Measurements from ENCODE around the gene CFTR. TPM values are rescaled to one million over a fixed set of nuclear protein-coding genes. Genes with fewer than 3 reads are reported as not detected.

The CFTR gene
- total and polyA plus RNA-seq, 2 donors (not counting 1 experiment from before 2014, with no cell fraction given), result under 0.01 to 0.25 TPM

DNA sequence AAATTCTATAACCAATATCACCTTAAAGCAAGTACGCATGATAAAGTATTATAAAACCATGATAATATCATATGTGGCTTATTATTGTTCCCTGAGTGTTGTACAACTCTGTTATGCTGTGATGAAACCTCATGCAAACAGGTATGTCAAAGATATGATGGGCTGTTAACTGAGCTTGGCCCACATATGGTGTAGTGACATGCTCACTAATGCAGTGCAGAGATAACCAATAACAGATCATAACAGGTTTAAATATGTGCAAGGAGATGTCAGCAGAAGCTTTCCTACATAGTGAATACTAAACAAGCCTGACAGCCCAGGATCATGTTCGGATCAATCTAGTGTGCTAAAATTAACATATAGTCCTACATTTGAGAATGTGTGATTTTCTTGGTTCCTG is 9.6 kb downstream of the CFTR start:
- Histone ChIP-seq H3K27ac (ENCODE audit: insufficient read depth, low read length) (no peak overlapping the region), H3K27me3 (ENCODE audit: control insufficient read depth, insufficient read depth, low read length) (no peaks in the 10 kb centered on the region), H3K4me2 (ENCODE audit: extremely low read depth, insufficient read depth, low read length) (no peak overlapping the region), H3K9ac (ENCODE audit: insufficient read depth, low read length) (no peak overlapping the region), H3K4me3 (replicated peaks in 1 of 4; ENCODE audit: control extremely low read depth in 1 of 4, insufficient read depth in 1 of 4, low read depth in 3 of 4, low read length in 4 of 4) (no peak overlapping the region), H3K4me1 (ENCODE audit: control insufficient read depth, extremely low read depth, insufficient read depth, low read length) (no peaks in the 10 kb centered on the region), H3K9me3 (ENCODE audit: control insufficient read depth, insufficient read depth, low read depth, low read length) (no peaks in the 10 kb centered on the region), H4K20me1 (ENCODE audit: control insufficient read depth, extremely low read depth, insufficient read depth, low read length) (no peaks in the 10 kb centered on the region), H2AFZ (ENCODE audit: low read length) (no peak overlapping the region), H3K36me3 (ENCODE audit: control insufficient read depth, insufficient read depth, low read length) (no peaks in the 10 kb centered on the region), H3K79me2 (ENCODE audit: control insufficient read depth, insufficient read depth, low read length) (no peaks in the 10 kb centered on the region)
- TF ChIP-seq EZH2 (IDR thresholded peaks at IDR 0.05; ENCODE audit: low read length, missing control alignments), result no peak
- TF ChIP-seq, protein P1, sequence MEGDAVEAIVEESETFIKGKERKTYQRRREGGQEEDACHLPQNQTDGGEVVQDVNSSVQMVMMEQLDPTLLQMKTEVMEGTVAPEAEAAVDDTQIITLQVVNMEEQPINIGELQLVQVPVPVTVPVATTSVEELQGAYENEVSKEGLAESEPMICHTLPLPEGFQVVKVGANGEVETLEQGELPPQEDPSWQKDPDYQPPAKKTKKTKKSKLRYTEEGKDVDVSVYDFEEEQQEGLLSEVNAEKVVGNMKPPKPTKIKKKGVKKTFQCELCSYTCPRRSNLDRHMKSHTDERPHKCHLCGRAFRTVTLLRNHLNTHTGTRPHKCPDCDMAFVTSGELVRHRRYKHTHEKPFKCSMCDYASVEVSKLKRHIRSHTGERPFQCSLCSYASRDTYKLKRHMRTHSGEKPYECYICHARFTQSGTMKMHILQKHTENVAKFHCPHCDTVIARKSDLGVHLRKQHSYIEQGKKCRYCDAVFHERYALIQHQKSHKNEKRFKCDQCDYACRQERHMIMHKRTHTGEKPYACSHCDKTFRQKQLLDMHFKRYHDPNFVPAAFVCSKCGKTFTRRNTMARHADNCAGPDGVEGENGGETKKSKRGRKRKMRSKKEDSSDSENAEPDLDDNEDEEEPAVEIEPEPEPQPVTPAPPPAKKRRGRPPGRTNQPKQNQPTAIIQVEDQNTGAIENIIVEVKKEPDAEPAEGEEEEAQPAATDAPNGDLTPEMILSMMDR (conservative IDR thresholded peaks at IDR 0.05 in 1 of 2, IDR thresholded peaks at IDR 0.05 in 1 of 2; ENCODE audit: low read depth in 1 of 2, low read length in 2 of 2), result no peak
- DNase-seq (ENCODE audit: low read depth in 2 of 2), result no peak

DNA sequence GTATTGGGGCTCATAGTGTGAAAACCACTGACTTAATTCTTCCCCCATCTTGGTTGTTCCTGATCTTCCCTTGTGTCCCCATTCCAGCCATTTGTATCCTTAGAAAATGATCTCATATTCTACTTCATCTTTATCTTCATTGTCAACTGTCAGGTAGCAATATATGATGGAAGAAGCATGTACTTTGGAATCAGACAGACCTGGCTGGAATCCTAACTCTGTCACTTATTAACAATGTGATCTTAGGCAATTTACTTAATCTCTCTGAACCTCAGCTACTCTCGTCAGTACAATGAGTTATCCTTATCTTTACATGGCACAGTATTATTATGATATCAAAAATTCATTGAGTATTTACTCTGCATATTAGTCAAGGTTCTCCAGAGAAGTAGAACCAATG is 10.1 kb downstream of the CFTR start:
- H3K27me3 ChIP-seq (ENCODE audit: control insufficient read depth, insufficient read depth, low read length), result no peaks in the 10 kb centered on the region
- no peaks in the 10 kb centered on the region for H4K20me1 ChIP-seq (ENCODE audit: control insufficient read depth, extremely low read depth, insufficient read depth, low read length)
- DNase-seq (ENCODE audit: low read depth in 2 of 2), result no peak
- H3K4me3 ChIP-seq (replicated peaks in 1 of 4; ENCODE audit: control extremely low read depth in 1 of 4, insufficient read depth in 1 of 4, low read depth in 3 of 4, low read length in 4 of 4), result no peak overlapping the region
- no peak overlapping the region for H3K27ac ChIP-seq (ENCODE audit: insufficient read depth, low read length)
- no peak overlapping the region for H3K4me2 ChIP-seq (ENCODE audit: extremely low read depth, insufficient read depth, low read length)
- H3K79me2 ChIP-seq (ENCODE audit: control insufficient read depth, insufficient read depth, low read length), result no peaks in the 10 kb centered on the region
- no peaks in the 10 kb centered on the region for H3K9me3 ChIP-seq (ENCODE audit: control insufficient read depth, insufficient read depth, low read depth, low read length)
- H3K9ac ChIP-seq (ENCODE audit: insufficient read depth, low read length), result no peak overlapping the region
- TF ChIP-seq, protein P1 (conservative IDR thresholded peaks at IDR 0.05 in 1 of 2, IDR thresholded peaks at IDR 0.05 in 1 of 2; ENCODE audit: low read depth in 1 of 2, low read length in 2 of 2), result no peak
- no peak for TF ChIP-seq EZH2 (IDR thresholded peaks at IDR 0.05; ENCODE audit: low read length, missing control alignments)
- H2AFZ ChIP-seq (ENCODE audit: low read length), result no peak overlapping the region
- H3K36me3 ChIP-seq (ENCODE audit: control insufficient read depth, insufficient read depth, low read length), result no peaks in the 10 kb centered on the region
- H3K4me1 ChIP-seq (ENCODE audit: control insufficient read depth, extremely low read depth, insufficient read depth, low read length), result no peaks in the 10 kb centered on the region

DNA sequence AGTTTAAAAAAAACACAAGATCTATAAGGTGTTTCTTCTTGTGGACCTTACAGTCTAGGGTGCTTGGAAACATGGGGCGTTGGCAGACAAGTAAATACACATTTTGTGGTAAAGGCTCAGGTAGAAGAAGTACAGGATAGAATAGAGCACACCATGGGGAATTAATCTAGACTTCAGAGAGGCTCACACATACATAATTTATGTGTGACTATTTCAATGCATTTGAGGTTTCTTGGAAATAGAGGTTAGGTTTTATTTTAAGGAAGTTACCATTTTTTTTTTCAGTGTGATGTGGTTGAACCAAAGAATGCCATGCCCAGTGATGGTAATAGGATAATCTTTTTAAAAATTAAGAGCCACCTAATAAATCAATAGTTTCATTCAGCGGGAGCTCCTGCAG is 12.8 kb downstream of the CFTR start:
- no peak overlapping the region for H2AFZ ChIP-seq (ENCODE audit: low read length)
- H3K4me3 ChIP-seq (replicated peaks in 1 of 4; ENCODE audit: control extremely low read depth in 1 of 4, insufficient read depth in 1 of 4, low read depth in 3 of 4, low read length in 4 of 4), result no peak overlapping the region
- H3K27ac ChIP-seq (ENCODE audit: insufficient read depth, low read length), result no peak overlapping the region
- no peaks in the 10 kb centered on the region for H4K20me1 ChIP-seq (ENCODE audit: control insufficient read depth, extremely low read depth, insufficient read depth, low read length)
- no peaks in the 10 kb centered on the region for H3K27me3 ChIP-seq (ENCODE audit: control insufficient read depth, insufficient read depth, low read length)
- H3K4me1 ChIP-seq (ENCODE audit: control insufficient read depth, extremely low read depth, insufficient read depth, low read length), result no peaks in the 10 kb centered on the region
- H3K36me3 ChIP-seq (ENCODE audit: control insufficient read depth, insufficient read depth, low read length), result no peaks in the 10 kb centered on the region
- no peak overlapping the region for H3K4me2 ChIP-seq (ENCODE audit: extremely low read depth, insufficient read depth, low read length)
- H3K9ac ChIP-seq (ENCODE audit: insufficient read depth, low read length), result no peak overlapping the region
- H3K79me2 ChIP-seq (ENCODE audit: control insufficient read depth, insufficient read depth, low read length), result no peaks in the 10 kb centered on the region
- TF ChIP-seq, protein P1 (conservative IDR thresholded peaks at IDR 0.05 in 1 of 2, IDR thresholded peaks at IDR 0.05 in 1 of 2; ENCODE audit: low read depth in 1 of 2, low read length in 2 of 2), result no peak
- TF ChIP-seq EZH2 (IDR thresholded peaks at IDR 0.05; ENCODE audit: low read length, missing control alignments), result no peak
- no peaks in the 10 kb centered on the region for H3K9me3 ChIP-seq (ENCODE audit: control insufficient read depth, insufficient read depth, low read depth, low read length)
- DNase-seq (ENCODE audit: low read depth in 2 of 2), result no peak

All from fibroblast of lung (primary cell).